Uterus (tissue), 2 donors: ENCODE results near the gene CATSPERE.

ENCODE experiments used
- POLR2A ChIP-seq, 2 donors: fragments of 450-650 bp; IDR thresholded peaks; one replicate each; pipeline ENCODE4 v1.6.1; 2016; ENCODE audit warnings: antibody characterized with exemption in 2 of 2, mild to moderate bottlenecking in 1 of 2, moderate library complexity in 1 of 2
- TF ChIP-seq, protein P1 (sequence below), 4 experiments: fragments of 200-600 bp in 2 of 4; fragments of 450-650 bp in 2 of 4; sonication (generic) in 2 of 4; IDR thresholded peaks; one replicate each; pipeline ENCODE4 v1.5.1; 2016 to 2019; ENCODE audit warnings: antibody characterized with exemption in 4 of 4, mild to moderate bottlenecking in 2 of 4, moderate library complexity in 1 of 4

DNA sequence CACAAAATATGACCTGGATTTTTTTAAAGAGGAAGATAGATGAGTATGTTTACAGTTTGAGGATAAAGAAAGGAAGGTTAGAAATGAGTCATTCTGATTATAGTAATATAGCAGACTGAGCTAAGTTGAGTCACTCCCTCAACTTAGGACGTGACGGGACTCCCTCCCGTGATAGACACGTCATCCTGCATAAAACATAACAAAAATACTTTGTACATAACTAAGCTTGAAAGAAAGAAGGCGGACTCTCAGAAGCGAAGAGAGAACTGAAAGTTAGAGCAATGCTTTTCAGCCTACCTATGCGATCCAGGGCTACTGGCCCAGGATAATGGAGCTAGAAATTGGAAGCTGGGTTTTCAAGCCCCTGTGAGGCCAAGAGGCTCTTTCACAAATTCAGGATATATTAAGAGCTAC is 138.9 kb downstream of the CATSPERE start:
- peak in 1 of 2 donors; percentile 25 for TF ChIP-seq POLR2A (IDR thresholded peaks at IDR 0.05)
- TF ChIP-seq, protein P1, sequence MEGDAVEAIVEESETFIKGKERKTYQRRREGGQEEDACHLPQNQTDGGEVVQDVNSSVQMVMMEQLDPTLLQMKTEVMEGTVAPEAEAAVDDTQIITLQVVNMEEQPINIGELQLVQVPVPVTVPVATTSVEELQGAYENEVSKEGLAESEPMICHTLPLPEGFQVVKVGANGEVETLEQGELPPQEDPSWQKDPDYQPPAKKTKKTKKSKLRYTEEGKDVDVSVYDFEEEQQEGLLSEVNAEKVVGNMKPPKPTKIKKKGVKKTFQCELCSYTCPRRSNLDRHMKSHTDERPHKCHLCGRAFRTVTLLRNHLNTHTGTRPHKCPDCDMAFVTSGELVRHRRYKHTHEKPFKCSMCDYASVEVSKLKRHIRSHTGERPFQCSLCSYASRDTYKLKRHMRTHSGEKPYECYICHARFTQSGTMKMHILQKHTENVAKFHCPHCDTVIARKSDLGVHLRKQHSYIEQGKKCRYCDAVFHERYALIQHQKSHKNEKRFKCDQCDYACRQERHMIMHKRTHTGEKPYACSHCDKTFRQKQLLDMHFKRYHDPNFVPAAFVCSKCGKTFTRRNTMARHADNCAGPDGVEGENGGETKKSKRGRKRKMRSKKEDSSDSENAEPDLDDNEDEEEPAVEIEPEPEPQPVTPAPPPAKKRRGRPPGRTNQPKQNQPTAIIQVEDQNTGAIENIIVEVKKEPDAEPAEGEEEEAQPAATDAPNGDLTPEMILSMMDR (IDR thresholded peaks at IDR 0.05) = no peak
